LHCN-M2 (cell line): ENCODE data around the gene LHX3. TPM values are rescaled to one million over a fixed set of nuclear protein-coding genes. Genes with fewer than 3 reads are reported as not detected.

Source experiments
- DNase-seq: peaks from one replicate; pipeline ENCODE4 v3.0.0-alpha.2; 2012; ENCODE audit warnings: low read depth
- total RNA-seq: library from RNA; depleted of rRNA; stranded (reverse); fragments of >200 nt; gene quantifications from 2 replicates; pipeline ENCODE4 v1.2.3, GENCODE V29; 2014

Gene LHX3
- total RNA-seq, 1 experiment from 2014 or later = not detected

DNA sequence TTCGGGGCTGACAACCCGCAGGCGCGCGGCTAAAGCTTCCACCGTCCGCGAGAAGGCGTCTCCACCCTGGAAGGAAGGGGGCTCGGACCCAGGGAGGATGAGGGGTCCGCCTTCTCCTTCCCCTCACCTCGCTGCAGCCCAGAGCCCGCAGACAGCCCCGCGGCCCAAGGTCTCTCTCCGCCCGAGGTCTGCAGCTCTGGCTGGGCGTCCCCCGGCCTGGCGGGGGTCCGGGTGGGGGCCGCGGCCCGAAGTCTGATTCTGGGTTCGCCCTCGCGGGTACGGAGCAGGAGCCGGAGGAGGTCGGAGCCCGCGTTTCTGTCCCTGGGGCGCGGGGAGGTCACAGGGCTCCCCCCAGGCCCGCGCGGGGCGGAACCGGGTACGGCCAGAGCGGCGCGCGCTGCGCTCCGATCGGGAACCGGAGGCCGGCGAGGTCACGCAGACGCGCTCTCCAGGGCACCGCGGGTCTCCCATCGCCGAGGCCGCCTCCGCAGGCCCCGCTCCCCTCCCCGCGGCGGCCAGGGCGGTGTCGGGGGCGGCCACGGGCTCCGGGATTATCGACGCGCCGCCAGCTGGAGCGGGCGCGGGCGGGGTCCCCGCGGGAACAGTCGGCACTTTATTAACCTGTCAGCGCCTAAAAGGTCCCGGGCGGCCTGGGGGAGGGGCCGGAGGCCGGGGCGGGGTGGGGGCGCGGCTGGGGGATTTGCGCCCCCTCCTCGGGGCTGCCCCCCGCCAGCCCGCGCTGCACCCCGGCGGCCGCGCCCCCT is 11.6 kb downstream of the LHX3 start:
- no peak for DNase-seq

DNA sequence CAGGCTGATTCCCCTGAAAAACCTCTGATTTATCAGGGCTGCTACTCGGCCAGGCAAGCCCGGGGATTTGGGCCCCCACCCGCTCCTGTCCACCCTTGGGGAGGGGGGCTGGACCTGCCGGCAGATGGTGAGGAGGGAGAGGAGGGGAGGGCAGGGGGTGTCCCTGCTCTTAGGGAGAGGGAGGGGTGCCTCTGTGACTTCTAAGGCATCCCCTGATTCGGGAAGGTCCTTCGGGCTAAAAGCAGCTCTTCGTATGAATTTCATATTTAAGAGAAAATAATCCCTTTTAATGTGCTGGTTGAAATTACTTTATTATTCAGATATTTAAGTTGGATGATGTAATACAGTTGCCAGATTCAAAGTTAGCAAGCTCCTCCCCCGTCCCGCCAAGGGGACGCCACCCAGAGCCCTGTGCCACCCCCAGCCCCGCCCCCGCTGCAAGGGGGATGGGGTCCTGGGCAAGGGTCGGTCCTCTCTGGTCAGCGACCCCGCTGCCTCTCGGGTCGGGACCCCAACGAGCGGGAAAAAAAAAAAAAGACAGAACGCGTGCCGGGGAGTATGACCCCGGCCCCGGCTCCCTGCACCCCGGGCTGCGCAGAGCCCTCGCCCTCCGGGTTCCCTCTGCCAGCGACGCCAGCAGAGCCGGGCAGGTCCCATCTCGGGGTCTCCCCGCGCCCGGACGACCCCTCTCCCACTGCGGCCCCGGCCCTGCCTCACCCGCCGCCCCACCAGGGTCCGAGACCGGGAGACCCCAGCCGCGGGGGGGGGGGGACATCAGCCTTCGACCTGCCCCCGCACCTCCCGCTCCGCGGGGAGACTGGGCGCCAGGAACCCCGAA is 12.4 kb downstream of the LHX3 start:
- DNase-seq = no peak

DNA sequence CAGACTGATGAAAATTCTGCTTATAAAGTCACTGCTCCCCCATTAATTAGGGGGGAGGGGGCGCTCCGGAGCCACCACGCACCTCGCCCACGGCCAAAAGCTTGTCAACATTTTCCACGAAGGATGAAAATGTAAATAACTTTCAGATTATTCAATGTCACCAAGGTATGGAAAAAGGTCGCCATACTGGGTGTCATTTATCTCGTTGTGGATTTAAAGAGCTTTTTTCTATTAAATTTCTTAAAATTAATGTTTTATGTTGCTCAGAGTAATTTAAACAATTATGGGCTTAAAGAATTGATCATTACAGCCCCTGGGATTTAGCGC is 13.0 kb downstream of the LHX3 start:
- no peak for DNase-seq

- no peak for DNase-seq
Measured at GRCh38 chr9:136191099-136191959, 13.6 kb downstream of the LHX3 start.

DNA sequence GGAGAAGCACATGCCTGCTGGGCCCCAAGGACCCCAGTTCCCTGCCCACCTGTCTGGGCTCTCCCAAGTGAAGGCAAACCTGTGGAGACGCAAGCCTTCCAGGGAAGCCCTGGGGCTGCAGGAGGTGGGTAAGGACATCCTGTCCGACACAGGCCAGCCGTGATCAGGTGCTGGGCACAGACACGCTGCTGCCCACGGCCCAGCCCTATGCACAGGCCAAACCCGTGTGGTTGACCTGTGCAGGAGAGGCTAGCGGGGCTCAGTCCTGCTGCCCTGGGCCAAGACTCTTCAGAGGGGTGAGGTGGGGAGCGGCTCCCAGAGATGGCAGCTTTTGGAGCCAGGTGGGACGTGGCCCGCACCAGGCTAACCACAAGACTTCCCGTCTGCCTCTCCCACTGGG is 14.3 kb downstream of the LHX3 start:
- DNase-seq = no peak

- DNase-seq = no peak
Measured at GRCh38 chr9:136190237-136190601, 14.7 kb downstream of the LHX3 start.

DNA sequence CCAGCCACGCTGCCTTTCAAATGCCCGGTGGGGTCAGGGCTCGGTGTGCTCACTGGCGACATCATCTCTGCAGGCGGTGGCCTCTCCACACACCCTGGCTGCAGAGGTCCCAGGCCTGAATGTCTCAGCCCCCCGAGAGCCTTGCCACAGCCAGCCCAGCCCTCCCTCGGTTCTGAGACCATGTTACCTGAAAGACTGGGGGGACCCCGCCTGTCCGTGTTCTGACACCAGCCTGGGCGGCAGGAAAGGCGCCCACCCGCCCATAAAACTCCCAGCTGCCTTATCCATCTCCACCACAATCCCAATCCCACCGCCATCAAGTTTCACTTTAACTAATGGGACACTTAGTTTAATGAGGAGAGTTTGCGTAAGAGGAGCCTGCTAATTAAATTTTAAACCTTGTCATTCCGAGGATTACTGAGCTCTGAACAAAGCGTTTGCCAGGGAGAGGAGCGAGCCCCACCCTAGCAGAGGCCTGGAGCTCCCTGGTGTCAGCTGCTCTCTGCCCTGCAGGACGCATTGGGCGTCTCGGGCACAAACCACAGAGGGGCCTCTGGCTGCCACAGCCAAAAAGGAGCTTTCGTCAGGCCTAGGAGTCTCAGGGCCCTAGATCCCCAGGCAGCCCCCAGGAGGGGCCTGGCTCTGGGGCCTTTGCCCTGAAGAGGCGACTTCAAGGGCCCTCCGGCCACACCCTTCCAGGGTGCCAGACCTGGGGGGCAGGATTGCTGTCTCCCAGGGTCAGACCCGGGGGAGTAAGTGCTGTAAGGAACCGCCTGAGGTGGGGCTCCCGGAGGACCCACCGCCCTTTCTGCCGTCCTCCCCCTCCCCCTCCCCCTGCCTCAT is 15.3 kb downstream of the LHX3 start:
- no peak for DNase-seq

DNA sequence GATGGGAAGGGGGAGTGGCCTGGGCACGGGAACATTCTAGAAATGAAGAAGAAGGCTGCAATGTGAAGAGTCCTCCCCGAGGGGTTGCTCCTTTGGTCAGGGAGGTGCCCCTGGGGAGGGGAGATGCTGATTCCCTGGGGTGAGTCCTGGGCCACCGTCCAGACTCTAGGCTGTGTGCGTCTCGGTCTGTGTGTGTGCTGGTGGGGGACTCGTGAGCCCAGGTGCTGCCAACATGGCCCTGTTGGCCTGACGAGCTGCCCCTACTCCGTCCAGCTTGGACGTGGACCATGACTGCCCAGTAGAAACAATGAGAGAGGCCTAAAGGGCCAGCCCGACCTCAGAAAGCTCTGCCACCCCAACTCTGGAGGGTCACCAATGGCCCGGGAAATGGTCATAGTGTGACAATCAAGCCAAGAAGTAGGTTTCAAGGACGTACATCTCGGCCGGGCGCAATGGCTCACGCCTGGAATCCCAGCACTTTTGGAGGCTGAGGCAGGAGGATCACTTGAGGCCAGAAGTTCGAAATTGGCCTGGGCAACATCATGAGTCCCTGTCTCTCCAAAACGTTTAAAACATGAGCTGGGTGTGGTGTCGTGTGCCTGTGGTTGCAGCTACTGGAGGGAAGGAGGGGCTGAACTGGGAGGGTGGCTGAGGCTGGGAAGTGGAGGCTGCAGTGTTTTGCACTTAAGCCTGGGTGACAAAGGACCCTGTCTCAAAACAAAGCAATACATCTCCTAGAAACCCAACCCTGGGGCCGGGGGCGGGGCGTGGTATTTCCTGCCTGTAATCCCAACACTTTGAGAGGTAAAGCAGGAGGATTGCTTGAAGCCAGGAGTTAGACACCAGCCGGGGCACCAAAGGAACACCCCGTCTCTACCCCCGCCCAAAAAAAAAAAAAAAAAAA is 17.0 kb downstream of the LHX3 start:
- DNase-seq = no peak

GRCh38 chr9:136187197-136187596 is 17.7 kb downstream of the LHX3 start:
- DNase-seq = no peak

DNA sequence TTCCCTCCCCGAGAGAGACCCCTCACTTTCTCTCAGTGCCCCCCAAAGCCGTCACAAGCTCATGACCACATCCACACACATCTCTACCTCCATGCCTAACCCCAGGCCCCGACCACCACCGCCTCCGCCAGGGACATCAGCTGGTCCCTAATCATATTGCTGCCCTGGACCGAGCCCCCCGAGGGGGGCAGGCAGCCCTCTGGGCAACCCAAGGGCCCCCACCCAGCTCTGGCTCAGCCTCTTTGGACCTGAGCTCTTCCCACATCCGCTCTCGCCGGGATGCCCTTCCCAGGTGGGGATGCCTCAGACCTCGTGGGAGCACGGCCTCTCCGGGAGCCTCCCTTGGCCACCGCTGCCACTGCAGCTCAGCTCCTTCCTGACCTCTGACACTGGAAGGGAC is 18.5 kb downstream of the LHX3 start:
- no peak for DNase-seq

DNA sequence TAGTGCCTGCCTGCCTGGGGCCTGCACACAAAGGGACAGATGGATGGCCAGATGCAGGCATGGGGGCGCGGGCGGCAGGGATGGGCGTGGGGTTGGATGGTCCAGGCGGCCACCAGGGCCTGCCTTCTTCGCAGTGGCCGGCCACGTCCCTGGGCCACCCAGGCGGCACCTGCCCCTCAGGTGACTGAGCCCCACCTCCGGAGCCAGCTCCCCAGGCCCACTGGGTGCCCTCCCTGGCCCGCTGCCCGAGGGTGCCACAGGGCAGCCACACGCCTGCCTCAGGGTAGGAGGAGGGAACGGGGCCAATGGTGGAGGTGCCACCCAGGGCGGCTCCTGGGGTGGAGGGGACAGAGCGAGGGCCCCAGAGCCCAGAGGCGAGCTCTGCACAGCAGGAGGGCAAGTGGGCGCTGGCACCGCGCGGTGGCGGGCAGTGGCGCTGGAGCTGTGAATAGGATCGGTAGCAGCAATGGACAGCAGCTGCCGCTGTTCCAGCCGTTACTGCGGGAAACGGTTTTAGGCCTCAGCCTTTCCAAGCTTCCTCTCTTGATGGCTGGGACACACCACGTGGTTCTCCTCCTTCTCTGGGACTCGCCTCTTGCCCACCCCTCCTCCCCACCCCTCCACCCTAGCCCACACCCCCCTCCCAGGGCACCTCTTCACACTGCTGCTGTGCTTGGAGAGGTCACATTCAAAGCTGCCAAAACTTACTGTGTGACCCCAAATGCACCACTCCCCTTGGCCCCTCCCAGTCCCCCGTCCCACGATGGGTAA is 19.1 kb downstream of the LHX3 start:
- DNase-seq = no peak

DNA sequence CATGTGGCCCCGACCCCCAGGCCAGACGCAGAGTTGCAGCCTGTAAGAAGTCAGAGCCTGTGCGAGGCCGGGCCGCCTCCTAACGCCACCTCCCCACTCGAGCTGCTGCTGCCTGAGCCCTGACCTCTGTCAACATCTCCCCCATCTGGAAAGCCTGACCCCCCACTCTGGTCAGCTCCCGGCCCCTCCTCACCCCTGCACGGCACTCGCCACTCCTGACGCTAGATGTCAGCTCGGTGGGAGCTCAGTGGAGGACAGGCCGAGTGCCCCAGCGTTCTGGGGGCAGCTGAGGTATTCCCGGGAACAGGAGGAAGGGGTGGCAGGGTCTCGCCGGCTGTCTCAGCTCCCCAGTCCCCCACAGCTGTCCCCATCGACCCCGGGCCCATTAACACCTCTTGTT is 19.9 kb downstream of the LHX3 start:
- no peak for DNase-seq

- DNase-seq = no peak
Measured at GRCh38 chr9:136182850-136183422, 22.0 kb downstream of the LHX3 start.

DNA sequence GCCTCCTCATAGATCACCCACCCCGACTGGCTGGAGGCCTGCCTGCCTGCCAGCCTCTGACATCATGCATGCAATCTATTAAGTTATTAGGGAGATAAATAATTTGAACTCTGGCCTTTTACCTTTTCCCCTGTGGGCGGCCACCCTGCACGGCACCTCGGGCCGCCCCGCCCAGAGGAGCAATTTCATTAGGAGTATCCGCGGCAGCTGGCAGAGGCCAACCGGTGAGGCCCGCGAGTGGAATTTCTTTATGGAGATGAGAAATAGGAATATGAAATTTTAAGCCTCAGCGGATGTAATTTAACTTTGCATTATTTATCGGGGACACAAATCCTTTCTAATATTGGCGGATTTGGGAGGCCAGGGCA is 22.5 kb downstream of the LHX3 start:
- DNase-seq = no peak

DNA sequence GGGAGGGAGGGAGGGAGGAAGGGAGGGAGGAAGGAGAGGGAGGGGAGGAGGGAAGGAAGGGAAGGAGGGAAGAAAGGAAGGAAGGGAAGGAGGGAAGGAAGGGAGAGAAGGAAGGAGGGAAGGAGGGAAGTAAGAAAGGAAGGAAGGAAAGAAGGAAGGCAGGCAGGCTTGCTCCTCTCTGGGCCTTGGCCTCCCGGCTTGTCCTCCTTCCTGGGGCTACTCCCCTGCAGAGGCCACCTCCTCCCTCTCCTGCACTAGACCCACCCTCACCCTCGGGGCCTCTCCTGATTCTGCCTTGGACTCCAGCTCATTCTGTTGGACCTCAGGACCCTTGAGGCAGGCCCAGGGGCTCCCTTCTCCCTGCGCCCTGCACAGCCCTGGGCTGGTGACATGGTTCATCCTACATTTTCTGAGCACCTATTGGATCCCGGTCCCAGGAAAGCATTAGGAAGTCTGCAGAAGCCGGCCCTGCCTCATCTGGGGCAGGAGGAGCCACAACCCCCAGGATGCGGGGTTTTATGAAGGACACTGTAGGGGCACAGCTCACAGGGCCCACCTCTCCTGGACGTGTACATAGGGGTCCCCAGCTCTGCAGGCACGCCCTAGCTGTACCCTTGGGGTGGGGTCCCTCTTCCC is 23.0 kb downstream of the LHX3 start:
- DNase-seq = no peak

GRCh38 chr9:136180586-136180985 is 24.3 kb downstream of the LHX3 start:
- DNase-seq = no peak

DNA sequence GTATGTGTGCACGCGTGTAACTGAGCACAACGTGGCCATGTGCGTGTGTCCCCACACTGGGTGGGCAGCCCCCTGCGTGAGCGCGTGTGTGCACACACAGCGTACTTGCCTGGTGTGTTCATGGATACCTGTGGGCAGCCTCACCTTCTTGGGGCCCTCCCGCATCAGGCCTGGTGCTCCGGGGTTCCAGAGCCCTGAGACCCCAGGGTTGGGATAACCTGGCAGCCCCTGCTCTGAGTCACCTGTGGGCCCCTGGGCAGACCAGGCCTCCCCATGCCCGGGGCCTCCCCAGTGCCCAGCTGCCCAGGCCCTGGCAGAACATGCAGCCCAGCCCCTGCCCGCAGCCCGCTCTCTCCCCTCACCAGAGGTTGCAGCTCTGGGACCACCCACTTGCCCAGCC is 25.2 kb downstream of the LHX3 start:
- no peak for DNase-seq

- DNase-seq = no peak
Measured at GRCh38 chr9:136179101-136179616, 25.8 kb downstream of the LHX3 start.

DNA sequence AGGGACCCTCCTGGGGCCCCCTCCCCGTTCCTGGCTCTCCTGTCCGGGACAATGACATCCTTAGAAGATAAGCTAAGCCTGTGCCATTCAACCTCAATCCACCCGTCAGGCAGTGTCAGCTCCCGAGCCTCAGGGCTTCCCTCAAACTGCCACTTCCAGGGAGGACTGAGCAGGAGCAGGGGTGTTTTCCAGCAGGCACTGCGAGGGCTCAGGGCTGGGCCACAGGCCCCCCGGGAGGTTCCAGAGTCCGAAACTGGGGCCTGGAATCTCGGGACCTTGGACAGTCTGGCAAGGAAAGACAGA is 26.2 kb downstream of the LHX3 start:
- DNase-seq = no peak
